Testis (tissue), 3 donors: ENCODE results near the gene RGS2. TPM values are rescaled to one million over a fixed set of nuclear protein-coding genes. Genes with fewer than 3 reads are reported as not detected.

Experiments used
- DNase-seq: peaks from one replicate; pipeline ENCODE4 v3.0.0-alpha.2; 2019
- H3K27ac ChIP-seq, 2 donors: fragments of 200-600 bp; sonication (generic); one replicate each; pipeline ENCODE4 v1.5.1; 2019
- H3K27me3 ChIP-seq: fragments of 200-600 bp; sonication (generic); one replicate; pipeline ENCODE4 v1.5.1; 2019
- H3K36me3 ChIP-seq: fragments of 200-600 bp; sonication (generic); one replicate; pipeline ENCODE4 v1.5.1; 2017; ENCODE audit warnings: low read depth; ENCODE audit errors: missing control alignments
- H3K4me1 ChIP-seq: fragments of 200-600 bp; sonication (generic); one replicate; pipeline ENCODE4 v1.5.1; 2019
- H3K4me3 ChIP-seq, 2 donors: fragments of 200-600 bp; sonication (generic); one replicate each; pipeline ENCODE4 v1.5.1; 2017 to 2019
- H3K9me3 ChIP-seq: fragments of 200-600 bp; sonication (generic); one replicate; pipeline ENCODE4 v1.5.1; 2017
- POLR2A ChIP-seq: fragments of 450-650 bp; IDR thresholded peaks from one replicate; pipeline ENCODE4 v1.6.1; 2017; ENCODE audit warnings: antibody characterized with exemption, mild to moderate bottlenecking, moderate library complexity
- WGBS, 2 donors: methylation state at CpG; one replicate each; pipeline ENCODE4 v1.1.5; 2018; 5-methylcytosine and 5-hydroxymethylcytosine counted together
- intact Hi-C: fragments of 100-400 bp; cut with DNase I; formaldehyde crosslinking; loops from one replicate; pipeline ENCODE4 v1.15.1; 2023; ENCODE audit warnings: low total_unique reads
- polyA plus RNA-seq: library from polyadenylated mRNA; stranded (reverse); fragments of 350-450 nt; fragmentation: Illumina TruSeq; extraction: RNeasy Lipid Tissue Mini Kit (QIAGEN cat#74804); gene quantifications from one replicate; pipeline ENCODE4 v1.2.3, GENCODE V29; 2014; ENCODE audit warnings: low read depth, low replicate concordance; ENCODE audit not compliant: insufficient read depth
- total RNA-seq, 2 donors: library from RNA; depleted of rRNA; stranded (reverse); fragments of >200 nt; gene quantifications; one replicate each; pipeline ENCODE4 v1.2.3, GENCODE V29; 2016
- TF ChIP-seq, protein P1 (sequence below), 3 experiments: fragments of 450-650 bp in 2 of 3; fragments of 200-600 bp in 1 of 3; sonication (generic) in 1 of 3; IDR thresholded peaks; one replicate each; pipeline ENCODE4 v1.5.1; 2016 to 2019; ENCODE audit warnings: antibody characterized with exemption in 3 of 3, mild to moderate bottlenecking in 2 of 3, moderate library complexity in 1 of 3

RGS2 gene
- total and polyA plus RNA-seq, 3 donors from 2014 or later = 16.9 to 36.0 (median 17.4) TPM

DNA sequence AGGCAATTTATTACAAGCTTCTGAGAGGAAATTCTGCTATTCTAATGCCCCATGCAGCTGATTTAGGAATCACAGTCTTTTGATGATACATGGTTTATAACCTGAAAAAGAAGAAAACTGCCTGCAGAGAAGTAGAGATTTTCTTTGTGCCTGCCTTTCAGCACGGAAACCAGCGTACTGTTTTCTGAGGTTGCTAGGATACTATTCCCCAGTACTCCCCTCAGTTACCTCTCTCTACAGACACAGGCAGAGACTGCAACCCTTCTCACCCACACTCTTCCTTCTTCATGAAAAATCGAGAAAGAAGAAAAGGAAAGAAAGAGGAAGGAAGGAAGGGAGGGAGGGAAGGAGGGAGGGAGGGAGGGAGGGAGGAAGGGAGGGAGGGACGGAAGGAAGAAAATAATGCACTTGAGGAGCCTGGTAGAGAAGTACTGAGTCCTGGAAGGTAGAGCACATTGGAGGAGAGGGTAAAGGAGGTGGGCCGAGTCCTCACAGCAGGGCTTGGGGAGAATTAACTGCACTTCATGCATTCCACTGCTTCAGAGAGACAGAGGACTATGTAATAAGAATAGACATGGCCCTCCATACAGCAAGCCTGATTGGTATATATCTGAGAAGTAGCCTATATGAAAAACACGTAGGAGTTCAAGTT, 21.9 kb downstream of the RGS2 start:
- TF ChIP-seq POLR2A = no peak
- TF ChIP-seq, protein P1, sequence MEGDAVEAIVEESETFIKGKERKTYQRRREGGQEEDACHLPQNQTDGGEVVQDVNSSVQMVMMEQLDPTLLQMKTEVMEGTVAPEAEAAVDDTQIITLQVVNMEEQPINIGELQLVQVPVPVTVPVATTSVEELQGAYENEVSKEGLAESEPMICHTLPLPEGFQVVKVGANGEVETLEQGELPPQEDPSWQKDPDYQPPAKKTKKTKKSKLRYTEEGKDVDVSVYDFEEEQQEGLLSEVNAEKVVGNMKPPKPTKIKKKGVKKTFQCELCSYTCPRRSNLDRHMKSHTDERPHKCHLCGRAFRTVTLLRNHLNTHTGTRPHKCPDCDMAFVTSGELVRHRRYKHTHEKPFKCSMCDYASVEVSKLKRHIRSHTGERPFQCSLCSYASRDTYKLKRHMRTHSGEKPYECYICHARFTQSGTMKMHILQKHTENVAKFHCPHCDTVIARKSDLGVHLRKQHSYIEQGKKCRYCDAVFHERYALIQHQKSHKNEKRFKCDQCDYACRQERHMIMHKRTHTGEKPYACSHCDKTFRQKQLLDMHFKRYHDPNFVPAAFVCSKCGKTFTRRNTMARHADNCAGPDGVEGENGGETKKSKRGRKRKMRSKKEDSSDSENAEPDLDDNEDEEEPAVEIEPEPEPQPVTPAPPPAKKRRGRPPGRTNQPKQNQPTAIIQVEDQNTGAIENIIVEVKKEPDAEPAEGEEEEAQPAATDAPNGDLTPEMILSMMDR (IDR thresholded peaks at IDR 0.05) = no peak
- 46 to 64% methylated on average over 6 of the region's 6 CpGs for WGBS, 2 donors
- intact Hi-C loops = no loop called here
- no peaks in the 10 kb centered on the region for H3K9me3 ChIP-seq
- H3K4me1 ChIP-seq = peaks cover 8% of the 10 kb centered on the region
- H3K27me3 ChIP-seq = no peaks in the 10 kb centered on the region
- DNase-seq = no peak
- H3K27ac ChIP-seq = no peak overlapping the region
- H3K36me3 ChIP-seq = no peaks in the 10 kb centered on the region
- no peak overlapping the region for H3K4me3 ChIP-seq

DNA sequence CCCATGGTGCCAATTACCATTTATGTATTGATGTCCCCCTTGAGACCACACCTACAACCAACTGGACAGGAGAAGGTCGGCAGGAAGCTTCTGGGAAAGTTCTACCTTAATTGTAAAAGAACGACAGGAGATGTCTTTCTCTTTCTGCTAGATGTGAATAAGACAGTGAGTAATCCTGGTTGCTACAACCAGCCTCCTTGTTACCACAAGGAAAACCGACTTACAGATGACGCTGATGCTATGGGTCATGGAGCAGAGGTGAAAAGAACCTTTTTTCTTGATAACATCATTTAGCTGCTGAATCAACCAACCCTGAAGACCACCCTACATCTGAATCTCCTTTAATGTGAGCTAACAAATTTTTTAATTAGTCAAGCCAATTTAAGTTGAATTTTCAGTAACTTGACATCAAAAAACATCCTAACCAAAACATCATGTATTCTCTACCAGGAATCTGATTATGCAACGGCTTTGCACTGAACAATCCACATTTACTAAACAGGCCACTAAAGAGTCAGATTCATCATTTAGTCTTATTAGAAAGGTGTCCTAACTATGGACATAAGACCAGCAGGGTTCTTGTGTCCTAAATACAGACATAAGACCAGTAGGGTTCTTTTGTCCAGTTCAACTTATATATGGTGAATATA, 23.0 kb downstream of the RGS2 start:
- intact Hi-C loops = no loop called here
- WGBS, 2 donors = 83 to 88% methylated on average over 5 of the region's 5 CpGs
- no peak overlapping the region for H3K27ac ChIP-seq
- no peak for DNase-seq
- TF ChIP-seq, protein P1 (IDR thresholded peaks at IDR 0.05) = no peak
- no peak for TF ChIP-seq POLR2A
- H3K9me3 ChIP-seq = no peaks in the 10 kb centered on the region
- peaks cover 8% of the 10 kb centered on the region for H3K4me1 ChIP-seq
- no peak overlapping the region for H3K4me3 ChIP-seq
- H3K27me3 ChIP-seq = no peaks in the 10 kb centered on the region
- H3K36me3 ChIP-seq = no peaks in the 10 kb centered on the region

DNA sequence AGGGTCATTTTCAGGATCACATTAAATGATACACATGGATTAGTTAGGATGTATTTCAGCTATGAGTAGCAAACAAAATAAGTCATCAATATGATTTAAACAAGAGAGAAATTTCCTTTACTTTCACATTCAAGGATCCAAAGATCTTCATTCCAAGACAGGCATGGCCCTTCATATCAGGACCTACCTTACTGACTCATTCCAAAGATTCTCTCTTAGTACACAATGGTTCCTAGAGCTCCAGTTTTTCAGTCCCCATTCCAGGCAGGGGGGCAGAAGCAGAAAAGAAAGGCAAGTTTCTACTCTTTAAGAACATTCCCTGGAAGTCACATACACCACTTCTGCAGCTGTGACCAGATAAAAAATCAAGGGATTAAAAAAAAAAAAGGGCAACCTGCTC, 23.7 kb downstream of the RGS2 start:
- H3K4me3 ChIP-seq = no peak overlapping the region
- no peaks in the 10 kb centered on the region for H3K9me3 ChIP-seq
- H3K27me3 ChIP-seq = no peaks in the 10 kb centered on the region
- no peaks in the 10 kb centered on the region for H3K36me3 ChIP-seq
- H3K4me1 ChIP-seq = peaks cover 8% of the 10 kb centered on the region
- intact Hi-C loops = no loop called here
- TF ChIP-seq, protein P1 (IDR thresholded peaks at IDR 0.05) = no peak
- no peak for TF ChIP-seq POLR2A
- no peak for DNase-seq
- no peak overlapping the region for H3K27ac ChIP-seq

DNA sequence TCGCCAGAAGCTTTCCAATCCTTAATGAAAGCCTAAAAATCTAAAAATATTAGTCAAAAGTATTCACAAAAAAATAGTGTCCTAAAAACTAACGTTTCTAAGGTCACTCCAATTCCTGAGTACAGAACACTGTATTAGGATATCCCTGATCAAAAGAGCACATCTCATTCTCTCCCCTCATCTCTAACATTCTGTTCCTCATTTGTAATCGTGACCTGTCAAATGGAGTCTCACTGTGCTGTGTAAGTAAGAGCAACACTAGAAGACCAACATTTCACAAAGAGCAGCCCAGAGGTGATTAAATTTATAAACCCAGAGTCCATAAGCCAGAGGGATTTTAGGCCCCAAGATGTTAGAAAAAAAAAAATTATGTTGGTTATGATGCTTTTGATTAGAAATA, 26.3 kb downstream of the RGS2 start:
- no peaks in the 10 kb centered on the region for H3K9me3 ChIP-seq
- no peaks in the 10 kb centered on the region for H3K27me3 ChIP-seq
- no peak for DNase-seq
- peaks cover 8% of the 10 kb centered on the region for H3K4me1 ChIP-seq
- intact Hi-C loops = no loop called here
- H3K27ac ChIP-seq = peak overlapping the region; percentile 57 to 77
- no peaks in the 10 kb centered on the region for H3K36me3 ChIP-seq
- no peak overlapping the region for H3K4me3 ChIP-seq
- TF ChIP-seq, protein P1 (IDR thresholded peaks at IDR 0.05) = no peak
- TF ChIP-seq POLR2A = no peak
- WGBS, 2 donors = 35 to 36% methylated on average over 3 of the region's 3 CpGs
